HCT116 (cell line): ENCODE results near the gene MEIS1. TPM values are rescaled to one million over a fixed set of nuclear protein-coding genes. Genes with fewer than 3 reads are reported as not detected.

ENCODE experiments used
- ATAC-seq: fragments of 200-7000 bp; cut with Tn5 transposase; 2 replicates; pipeline ENCODE4 v1.9.1; 2020; ENCODE audit warnings: mild to moderate bottlenecking, moderate library complexity
- BruUV-seq: library from RNA; stranded (reverse); fragments of 400-500 nt; replicated peaks from 2 replicates; lab custom pipeline; 2021; lab: Mats Ljungman, UMichigan
- CTCF ChIA-PET: fragments of 300-600 bp; sonication (Branson Sonifier 250); formaldehyde crosslinking; loops from one replicate; lab custom pipeline; 2021; ENCODE audit warnings: antibody characterized with exemption; lab: Charles Lee
- POLR2A ChIA-PET: fragments of 300-600, 350-600 bp; sonication (Branson Sonifier 250); formaldehyde crosslinking; loops from one replicate; lab custom pipeline; 2021; ENCODE audit warnings: antibody characterized with exemption; lab: Charles Lee
- RAD21 ChIA-PET, 2 experiments: fragments of 300-600 bp; sonication (Branson Sonifier 250); formaldehyde crosslinking; loops; one replicate each; lab custom pipeline; 2023; ENCODE audit warnings: low total read pairs in 2 of 2; ENCODE audit not compliant: uncharacterized antibody in 2 of 2, unreplicated experiment in 2 of 2, low non-redundant PET in 1 of 2; lab: Charles Lee
- DNase-seq: peaks from one replicate; pipeline ENCODE4 v3.0.0-alpha.2; 2010; ENCODE audit warnings: low read depth, low spot score
- H2AFZ ChIP-seq: fragments of 200-600 bp; shearing (Covaris generic), sonication (generic); 2 replicates; pipeline ENCODE4 v1.6.1; 2017; ENCODE audit warnings: low read depth, mixed run types, mixed read lengths, antibody characterized with exemption, low read length; ENCODE audit not compliant: poor library complexity, severe bottlenecking
- H3K27ac ChIP-seq: 2 replicates; pipeline ENCODE4 v1.5.1; 2012; ENCODE audit warnings: low read depth, low read length
- H3K27me3 ChIP-seq: fragments of 200-600 bp; sonication (generic); 2 replicates; pipeline ENCODE4 v1.6.1; 2016; ENCODE audit warnings: mixed run types, low read length, mixed read lengths; ENCODE audit not compliant: insufficient read depth
- H3K36me3 ChIP-seq, 2 experiments: fragments of 200-500 bp in 1 of 2; fragments of 200-600 bp in 1 of 2; sonication (Bioruptor generic) in 1 of 2; sonication (generic) in 1 of 2; 2 replicates each; pipeline versions ENCODE4 v1.5.1 to v1.6.1; 2014 to 2016; ENCODE audit warnings: low read length in 2 of 2, inconsistent platforms in 1 of 2, mixed read lengths in 1 of 2, mixed run types in 1 of 2; ENCODE audit not compliant: insufficient read depth in 2 of 2, control insufficient read depth in 1 of 2
- H3K4me1 ChIP-seq, 2 experiments: fragments of 200-600 bp in 1 of 2; sonication (generic) in 1 of 2; 2 replicates each; pipeline versions ENCODE4 v1.5.1 to v1.6.1; 2012 to 2017; ENCODE audit warnings: low read length in 2 of 2, inconsistent platforms in 1 of 2, mild to moderate bottlenecking in 1 of 2, mixed read lengths in 1 of 2, mixed run types in 1 of 2, moderate library complexity in 1 of 2; ENCODE audit not compliant: insufficient read depth in 2 of 2, control insufficient read depth in 1 of 2
- H3K4me2 ChIP-seq: fragments of 200-600 bp; sonication (generic); 2 replicates; pipeline ENCODE4 v1.6.1; 2017; ENCODE audit warnings: mixed run types, low read length, mixed read lengths
- H3K4me3 ChIP-seq, 2 experiments: fragments of 200-600 bp in 1 of 2; sonication (generic) in 1 of 2; replicated peaks in 1 of 2; 2 replicates each; pipeline ENCODE4 v1.5.1; 2011 to 2016; ENCODE audit warnings: low read length in 2 of 2, control low read depth in 1 of 2, low read depth in 1 of 2, mild to moderate bottlenecking in 1 of 2, mixed read lengths in 1 of 2, mixed run types in 1 of 2
- H3K79me2 ChIP-seq: fragments of 200-600 bp; sonication (generic); 2 replicates; pipeline ENCODE4 v1.6.1; 2017; ENCODE audit warnings: mild to moderate bottlenecking, mixed run types, low read length, moderate library complexity, mixed read lengths; ENCODE audit not compliant: insufficient read depth
- H3K9ac ChIP-seq: fragments of 200-600 bp; sonication (generic); 2 replicates; pipeline ENCODE4 v1.6.1; 2016; ENCODE audit warnings: low read length, mixed read lengths
- H3K9me2 ChIP-seq: fragments of 200-600 bp; sonication (generic), shearing (Covaris generic); 2 replicates; pipeline ENCODE4 v1.6.1; 2017; ENCODE audit warnings: mixed run types, mild to moderate bottlenecking, moderate library complexity; ENCODE audit not compliant: insufficient read depth
- H3K9me3 ChIP-seq, 2 experiments: fragments of 200-500 bp in 1 of 2; fragments of 200-600 bp in 1 of 2; sonication (Bioruptor generic) in 1 of 2; sonication (generic) in 1 of 2; 2 replicates each; pipeline ENCODE4 v1.6.1; 2014 to 2017; ENCODE audit warnings: low read length in 2 of 2, mixed read lengths in 2 of 2, inconsistent platforms in 1 of 2, low read depth in 1 of 2, mild to moderate bottlenecking in 1 of 2, mixed run types in 1 of 2, moderate library complexity in 1 of 2; ENCODE audit not compliant: control insufficient read depth in 1 of 2, insufficient read depth in 1 of 2
- H4K20me1 ChIP-seq: fragments of 200-600 bp; sonication (generic), shearing (Covaris generic); 2 replicates; pipeline ENCODE4 v1.6.1; 2017; ENCODE audit warnings: mixed run types, mild to moderate bottlenecking, moderate library complexity; ENCODE audit not compliant: insufficient read depth
- CTCF ChIP-seq, 3 experiments: fragments of 200-600 bp in 1 of 3; sonication (generic) in 1 of 3; IDR thresholded peaks in 2 of 3; conservative IDR thresholded peaks in 1 of 3; 2 replicates each; pipeline ENCODE4 v1.5.1; 2012 to 2017; ENCODE audit warnings: low read depth in 2 of 3, low read length in 2 of 3, antibody characterized with exemption in 1 of 3, borderline replicate concordance in 1 of 3, control low read depth in 1 of 3, mild to moderate bottlenecking in 1 of 3, mixed read lengths in 1 of 3, mixed run types in 1 of 3, moderate library complexity in 1 of 3; ENCODE audit not compliant: insufficient read depth in 1 of 3
- EGR1 ChIP-seq: IDR thresholded peaks from 2 replicates; pipeline ENCODE4 v1.6.1; 2012; ENCODE audit warnings: low read depth
- ELF1 ChIP-seq: IDR thresholded peaks from 2 replicates; pipeline ENCODE4 v1.6.1; 2012; ENCODE audit warnings: low read depth, borderline replicate concordance
- EZH2phosphoT487 ChIP-seq: fragments of 200-600 bp; IDR thresholded peaks from 2 replicates; pipeline ENCODE4 v1.6.1; 2018; ENCODE audit warnings: antibody characterized with exemption, borderline replicate concordance
- MAX ChIP-seq: IDR thresholded peaks from 2 replicates; pipeline ENCODE4 v1.6.1; 2012
- POLR2A ChIP-seq: IDR thresholded peaks from 2 replicates; pipeline ENCODE4 v1.7.0; 2011; ENCODE audit warnings: borderline replicate concordance; ENCODE audit not compliant: insufficient read depth, insufficient read length; ENCODE audit errors: extremely low read depth
- POLR2AphosphoS5 ChIP-seq: IDR thresholded peaks from 2 replicates; pipeline ENCODE4 v1.6.1; 2011; ENCODE audit warnings: mild to moderate bottlenecking, low read depth, low read length, moderate library complexity
- REST ChIP-seq: IDR thresholded peaks from 2 replicates; pipeline ENCODE4 v1.6.1; 2012; ENCODE audit warnings: low read depth
- SRF ChIP-seq: IDR thresholded peaks from 2 replicates; pipeline ENCODE4 v1.6.1; 2012; ENCODE audit warnings: low read depth
- TCF7L2 ChIP-seq: IDR thresholded peaks from 2 replicates; pipeline ENCODE4 v1.7.0; 2011; ENCODE audit warnings: borderline replicate concordance, inconsistent platforms; ENCODE audit not compliant: insufficient read depth, insufficient read length; ENCODE audit errors: extremely low read depth
- YY1 ChIP-seq: IDR thresholded peaks from 2 replicates; pipeline ENCODE4 v1.6.1; 2011; ENCODE audit warnings: low read length, low read depth, moderate library complexity, mild to moderate bottlenecking; ENCODE audit not compliant: insufficient replicate concordance; ENCODE audit errors: extremely low read depth
- intact Hi-C: fragments of 100-400 bp; cut with micrococcal nuclease; formaldehyde crosslinking; loops from 2 replicates; pipeline ENCODE4 v1.10.0; 2022
- total RNA-seq: library from RNA; stranded (reverse); gene quantifications from one replicate; pipeline ENCODE4 v1.2.1, GENCODE V29; 2021; ENCODE audit not compliant: unreplicated experiment

The MEIS1 gene
- total RNA-seq, 1 experiment from 2014 or later: 0.32 TPM

GRCh38 chr2:66443186-66443978 is 8.5 kb downstream of the MEIS1 start:
- Histone ChIP-seq H3K79me2 (no peaks in the 10 kb centered on the region), H3K36me3 (no peaks in the 10 kb centered on the region), H4K20me1 (no peaks in the 10 kb centered on the region), H3K4me1 (no peaks in the 10 kb centered on the region), H3K27me3 (no peaks in the 10 kb centered on the region), H2AFZ (no peak overlapping the region), H3K9me3 (no peaks in the 10 kb centered on the region), H3K9me2 (no peaks in the 10 kb centered on the region), H3K4me3 (no peak overlapping the region), H3K4me2 (no peak overlapping the region), H3K9ac (no peak overlapping the region), H3K27ac (no peak overlapping the region)
- TF ChIP-seq EZH2phosphoT487: no peak
- no peak for TF ChIP-seq SRF
- no peak for TF ChIP-seq YY1
- no peak for TF ChIP-seq POLR2AphosphoS5
- no peak for DNase-seq
- no TSS peak for BruUV-seq
- intact Hi-C loops: no loop called here
- POLR2A ChIA-PET: no interaction called here
- RAD21 ChIA-PET: no interaction called here
- CTCF ChIA-PET: no interaction called here
- no peak for ATAC-seq

- no peaks in the 10 kb centered on the region for H3K9me2 ChIP-seq
- ChIA-PET RAD21 (no interaction called here), CTCF (no interaction called here), POLR2A (no interaction called here)
- no peak overlapping the region for H3K27ac ChIP-seq
- H4K20me1 ChIP-seq: no peaks in the 10 kb centered on the region
- no peaks in the 10 kb centered on the region for H3K9me3 ChIP-seq
- H2AFZ ChIP-seq: no peak overlapping the region
- DNase-seq (no peak), ATAC-seq (no peak)
- H3K4me3 ChIP-seq: no peak overlapping the region
- H3K4me2 ChIP-seq: no peak overlapping the region
- no peaks in the 10 kb centered on the region for H3K36me3 ChIP-seq
- H3K4me1 ChIP-seq: no peaks in the 10 kb centered on the region
- intact Hi-C loops: no loop called here
- no peaks in the 10 kb centered on the region for H3K79me2 ChIP-seq
- no peak overlapping the region for H3K9ac ChIP-seq
- H3K27me3 ChIP-seq: no peaks in the 10 kb centered on the region
- BruUV-seq: no TSS peak
- TF ChIP-seq TCF7L2 (no peak), CTCF (IDR thresholded peaks at IDR 0.05 in 2 of 3, conservative IDR thresholded peaks at IDR 0.05 in 1 of 3; ENCODE audit: borderline replicate concordance in 1 of 3, insufficient read depth in 1 of 3, low read depth in 2 of 3, low read length in 2 of 3) (no peak), YY1 (no peak), POLR2A (no peak), REST (no peak), EGR1 (no peak), MAX (no peak), ELF1 (no peak)
Measured at GRCh38 chr2:66443979-66444861, 9.3 kb downstream of the MEIS1 start.
